Stimulated activated naive CD8-positive, alpha-beta T cell treated with anti-CD3 and anti-CD28 coated beads, Interleukin-15, amount 100 ng/mL, for 72 hours (primary cell): ENCODE results near the gene USP11.
A peak's percentile ranks its signal among the peaks of the same experiment; 100 is the strongest.

Experiments used
- ATAC-seq: fragments of 150-1000 bp; cut with Tn5 transposase; 2 replicates; pipeline ENCODE4 v1.10.0; 2021; ENCODE audit warnings: mild to moderate bottlenecking, moderate library complexity
- DNase-seq, 2 donors: peaks; one replicate each; pipeline ENCODE4 v3.0.0; 2021 to 2022
- H3K27ac Mint-ChIP-seq, 2 donors: one replicate each; pipeline ENCODE4 v1.8.0; 2022; ENCODE audit warnings: mild to moderate bottlenecking in 2 of 2, mixed read lengths in 2 of 2, moderate library complexity in 2 of 2
- H3K27me3 Mint-ChIP-seq: one replicate; pipeline ENCODE4 v1.8.0; 2022; ENCODE audit warnings: mixed read lengths
- H3K4me1 Mint-ChIP-seq: one replicate; pipeline ENCODE4 v1.8.0; 2022; ENCODE audit warnings: mild to moderate bottlenecking, mixed read lengths
- H3K4me3 Mint-ChIP-seq, 2 donors: one replicate each; pipeline ENCODE4 v1.8.0; 2022; ENCODE audit warnings: mild to moderate bottlenecking in 2 of 2, mixed read lengths in 2 of 2, moderate library complexity in 1 of 2
- H3K9me3 Mint-ChIP-seq, 2 donors: one replicate each; pipeline ENCODE4 v1.8.0; 2022; ENCODE audit warnings: mixed read lengths in 2 of 2

USP11 gene

DNA sequence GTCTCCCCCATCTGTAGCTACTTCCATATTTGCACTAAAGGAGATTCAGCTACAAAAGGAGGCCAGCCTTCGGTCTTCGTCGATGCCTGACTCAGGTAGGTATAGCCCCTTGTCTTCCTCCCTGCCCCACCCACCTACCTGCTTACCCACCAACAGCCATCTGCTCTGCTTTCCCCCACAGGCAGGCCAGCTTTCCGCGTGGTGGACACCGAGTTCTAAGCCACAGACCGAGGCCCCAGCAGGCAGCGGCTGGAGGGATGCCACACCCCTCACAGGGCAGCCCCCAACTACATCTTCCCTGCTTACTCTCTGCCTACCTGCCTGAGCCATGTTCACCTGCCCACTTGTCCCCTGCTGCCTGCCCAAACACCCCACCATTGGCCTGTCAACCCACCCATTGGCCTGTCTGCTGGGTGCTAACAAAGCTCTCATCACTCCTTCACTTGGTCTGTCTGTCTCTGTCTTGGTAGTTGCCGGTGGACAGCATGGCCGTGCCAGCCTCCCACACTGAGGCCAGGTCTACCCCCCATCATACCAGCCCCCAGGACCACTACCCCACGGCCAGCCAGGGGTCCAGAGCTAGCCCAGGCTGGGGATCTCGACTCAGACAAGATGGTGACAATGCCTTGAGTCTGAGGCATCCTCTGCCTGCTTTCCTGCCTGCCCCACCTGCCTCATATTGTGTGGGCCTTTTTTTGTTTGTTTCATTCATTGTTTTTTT is 4.1 kb upstream of the USP11 start:
- peaks cover 19% of the 10 kb centered on the region for H3K4me1 Mint-ChIP-seq
- peak overlapping the region in 1 of 2 donors; percentile 85 for H3K27ac Mint-ChIP-seq
- no peaks in the 10 kb centered on the region for H3K27me3 Mint-ChIP-seq
- DNase-seq (no peak), ATAC-seq (no peak)
- H3K4me3 Mint-ChIP-seq = no peak overlapping the region
- H3K9me3 Mint-ChIP-seq = no peaks in the 10 kb centered on the region

DNA sequence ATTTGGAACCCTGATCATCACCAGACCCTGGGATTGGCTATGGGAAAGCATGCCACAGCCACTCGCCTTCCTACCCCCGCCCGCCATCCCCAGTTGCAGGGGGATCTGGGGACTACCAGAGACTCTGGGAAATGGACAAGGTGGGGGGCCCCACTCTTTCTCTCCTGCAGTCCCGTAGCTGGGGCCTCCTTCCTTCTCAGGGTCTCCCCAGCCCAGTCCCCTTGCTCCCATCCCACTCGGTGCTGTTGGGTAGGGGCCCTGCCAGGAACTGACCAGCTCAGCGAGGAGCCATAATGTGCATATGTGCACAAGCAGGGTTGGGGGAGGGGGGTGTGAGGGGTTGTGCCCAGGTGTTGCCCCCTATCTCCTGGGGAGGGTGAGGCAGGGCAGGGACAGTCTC is 3.4 kb upstream of the USP11 start:
- peaks cover 14% of the 10 kb centered on the region for H3K4me1 Mint-ChIP-seq
- H3K4me3 Mint-ChIP-seq = no peak overlapping the region
- no peaks in the 10 kb centered on the region for H3K9me3 Mint-ChIP-seq
- no peaks in the 10 kb centered on the region for H3K27me3 Mint-ChIP-seq
- H3K27ac Mint-ChIP-seq = no peak overlapping the region
- ATAC-seq (no peak), DNase-seq (no peak)

DNA sequence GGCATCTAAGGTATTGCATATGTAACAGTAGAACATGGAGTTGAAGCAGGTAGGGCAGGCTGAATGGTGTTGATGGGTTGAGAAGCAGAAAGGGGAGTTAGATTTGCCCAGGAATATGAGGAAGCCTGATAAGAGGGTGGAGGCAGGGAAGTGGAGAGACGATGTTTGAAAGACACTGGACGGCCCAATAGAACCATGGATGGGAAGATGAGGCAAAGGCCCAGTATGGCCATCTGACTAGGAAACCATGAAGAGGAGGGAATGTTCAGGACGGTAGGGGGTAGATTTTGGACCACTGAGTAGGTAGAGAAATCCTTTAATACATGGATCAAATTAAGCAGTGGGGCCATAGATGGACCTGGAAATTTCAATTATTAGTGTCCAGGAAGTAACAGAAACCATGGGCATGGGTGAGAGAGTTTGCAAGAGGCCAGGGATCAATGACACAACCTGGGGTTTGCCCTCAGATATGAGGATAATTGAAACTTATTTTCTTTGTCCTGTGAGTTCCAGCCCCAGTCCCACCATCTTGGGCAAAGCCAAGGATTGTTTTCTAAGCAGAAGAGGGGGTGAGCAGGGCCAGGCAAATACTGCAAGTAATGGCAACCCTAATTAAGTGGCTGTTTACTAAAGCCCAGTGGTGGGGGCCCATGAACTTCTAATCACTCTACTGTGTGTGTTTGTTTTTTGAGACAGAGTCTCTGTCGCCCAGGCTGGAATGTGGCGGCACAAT is 2.5 kb upstream of the USP11 start:
- no peaks in the 10 kb centered on the region for H3K9me3 Mint-ChIP-seq
- no peaks in the 10 kb centered on the region for H3K27me3 Mint-ChIP-seq
- no peak for ATAC-seq
- H3K4me1 Mint-ChIP-seq = peaks cover 16% of the 10 kb centered on the region
- DNase-seq = no peak
- no peak overlapping the region for H3K27ac Mint-ChIP-seq
- H3K4me3 Mint-ChIP-seq = no peak overlapping the region

DNA sequence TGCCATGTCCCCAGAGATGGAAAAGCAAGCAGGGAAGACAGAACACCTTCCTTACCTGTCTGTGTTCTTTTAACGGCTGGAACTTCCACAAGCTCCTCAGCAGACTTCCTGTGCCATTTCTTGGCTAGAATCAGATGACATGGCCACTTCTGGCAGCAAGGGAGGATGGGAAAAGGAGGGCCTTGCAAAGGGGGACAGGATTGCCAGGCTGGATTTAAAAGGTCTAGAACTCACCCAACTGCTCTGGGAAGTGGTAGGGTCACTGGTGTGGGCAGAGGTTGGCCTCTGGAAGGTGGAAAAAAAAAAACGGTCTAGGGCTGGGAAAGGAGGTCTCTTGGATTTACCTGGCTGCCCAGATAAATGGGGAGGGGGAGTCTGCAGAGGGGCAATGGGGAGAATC is 1.6 kb upstream of the USP11 start:
- no peaks in the 10 kb centered on the region for H3K27me3 Mint-ChIP-seq
- ATAC-seq (no peak), DNase-seq (no peak)
- H3K4me1 Mint-ChIP-seq = peaks cover 24% of the 10 kb centered on the region
- H3K4me3 Mint-ChIP-seq = no peak overlapping the region
- H3K9me3 Mint-ChIP-seq = no peaks in the 10 kb centered on the region
- peak overlapping the region; percentile 50 to 69 for H3K27ac Mint-ChIP-seq

DNA sequence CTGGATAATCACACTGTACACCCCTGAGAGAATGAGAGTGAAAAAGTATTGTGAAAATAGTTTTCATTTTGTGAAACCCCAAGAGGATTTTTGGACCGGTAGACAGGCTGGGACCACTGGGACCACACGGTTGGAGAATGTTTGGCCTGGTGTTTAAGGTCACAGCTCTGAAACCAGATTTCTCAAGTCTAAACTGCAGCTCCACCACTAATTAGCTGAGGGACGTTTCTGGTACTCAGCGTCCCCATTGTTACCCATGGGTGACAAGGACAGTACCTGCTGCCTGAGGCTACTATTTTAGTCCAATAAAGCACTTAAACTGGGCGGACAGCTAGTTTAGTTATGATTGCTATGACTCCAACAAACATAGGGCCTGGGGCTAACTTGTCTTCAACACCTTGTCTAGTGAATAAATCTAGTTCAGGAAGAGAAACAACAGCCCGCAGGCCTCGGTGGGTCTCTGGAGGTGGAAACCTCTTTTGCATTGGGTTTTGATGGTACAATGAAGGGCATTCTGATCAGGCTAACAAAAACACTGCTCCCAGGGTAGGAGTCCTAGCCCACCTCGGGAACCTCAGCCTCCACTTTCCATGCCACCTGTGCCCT is 509 bp upstream of the USP11 start:
- ATAC-seq (no peak), DNase-seq (no peak)
- Mint-ChIP-seq H3K9me3 (no peaks in the 10 kb centered on the region), H3K4me1 (peaks cover 29% of the 10 kb centered on the region), H3K4me3 (peak overlapping the region; percentile 96 to 99), H3K27ac (peak overlapping the region; percentile 98 to 99), H3K27me3 (no peaks in the 10 kb centered on the region)

DNA sequence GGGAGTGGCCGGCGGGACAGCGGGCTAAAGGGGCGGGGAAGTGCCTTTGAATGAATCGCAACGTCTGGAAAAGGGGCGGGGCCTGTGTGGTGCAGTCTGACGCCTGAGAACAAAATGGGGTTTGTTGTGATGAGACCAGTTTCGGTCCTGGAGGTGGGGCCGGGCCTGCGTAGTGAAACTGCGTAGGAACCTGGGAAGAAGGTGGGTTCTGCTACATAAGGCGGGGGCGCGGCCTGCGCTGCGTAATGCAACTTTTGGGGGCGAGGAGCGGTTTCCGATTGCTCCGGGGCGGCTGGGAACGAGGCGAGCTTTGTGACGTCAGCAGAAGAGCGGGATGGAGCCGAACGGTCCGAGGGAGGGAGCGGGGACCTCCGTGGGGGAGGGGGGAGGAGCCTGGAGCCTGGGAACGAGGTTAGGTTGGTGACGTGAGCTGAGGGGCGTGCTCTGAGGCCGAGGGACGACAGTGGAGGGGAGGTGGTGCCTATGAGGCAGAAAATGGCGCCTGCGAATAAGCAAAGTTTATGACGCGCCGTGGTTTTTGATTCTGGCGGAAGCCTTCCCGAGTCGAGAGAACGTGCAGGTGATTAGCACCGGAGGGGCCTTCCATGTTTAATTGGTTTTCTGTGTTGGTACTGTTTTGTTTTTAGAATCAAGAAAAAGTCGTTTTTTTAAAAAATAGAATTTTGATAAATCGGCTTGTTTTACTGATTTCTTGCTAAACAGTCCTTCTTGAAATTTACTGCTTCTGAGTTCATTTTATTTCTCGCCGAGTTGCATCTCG is 714 bp downstream of the USP11 start:
- Mint-ChIP-seq H3K27ac (peak overlapping the region; percentile 98 to 99), H3K4me1 (peaks cover 34% of the 10 kb centered on the region), H3K9me3 (no peaks in the 10 kb centered on the region), H3K4me3 (peak overlapping the region; percentile 96 to 99), H3K27me3 (no peaks in the 10 kb centered on the region)
- ATAC-seq (peak; percentile 94), DNase-seq (peak; percentile 89 to 97)

DNA sequence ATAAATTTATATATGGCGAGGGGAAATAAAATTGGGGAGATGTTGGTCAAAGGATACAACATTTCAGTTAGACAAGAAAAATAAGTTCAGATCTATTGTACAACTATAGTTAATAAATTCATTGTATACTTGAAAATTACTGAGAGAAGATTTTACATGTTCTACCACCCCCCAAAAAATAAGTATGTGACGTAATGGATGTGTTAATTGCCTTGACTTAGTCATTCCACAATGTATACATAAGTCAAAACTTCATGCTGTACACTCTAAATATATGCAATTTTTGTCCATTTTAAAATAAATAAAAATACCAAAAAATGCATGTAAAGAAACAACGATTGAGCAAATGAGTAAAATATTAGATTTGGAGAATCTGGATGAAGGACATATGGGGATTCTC is 1.8 kb downstream of the USP11 start:
- peaks cover 34% of the 10 kb centered on the region for H3K4me1 Mint-ChIP-seq
- no peaks in the 10 kb centered on the region for H3K27me3 Mint-ChIP-seq
- ATAC-seq = no peak
- H3K27ac Mint-ChIP-seq = peak overlapping the region; percentile 80 to 88
- DNase-seq = no peak
- peak overlapping the region; percentile 57 to 96 for H3K4me3 Mint-ChIP-seq
- H3K9me3 Mint-ChIP-seq = no peaks in the 10 kb centered on the region

DNA sequence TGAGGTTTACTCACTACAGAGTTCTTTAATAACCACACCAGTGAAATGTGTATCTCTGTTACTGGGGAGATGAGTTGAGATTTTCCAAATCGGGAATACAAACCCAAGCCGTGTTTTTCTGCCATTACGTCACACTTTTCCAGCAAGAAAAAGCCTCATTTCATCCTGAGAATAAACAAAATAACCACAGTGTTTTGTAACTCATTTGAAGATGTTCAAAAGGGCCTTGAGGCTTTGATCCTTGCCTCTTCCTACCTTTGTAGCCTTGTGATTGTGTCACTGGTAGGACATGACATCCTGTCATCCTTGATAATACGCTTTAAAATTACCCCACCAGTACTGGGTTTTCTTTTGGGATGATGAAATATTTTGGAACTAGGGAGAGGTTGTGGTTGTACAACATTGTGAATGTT is 2.9 kb downstream of the USP11 start:
- H3K9me3 Mint-ChIP-seq = no peaks in the 10 kb centered on the region
- H3K27ac Mint-ChIP-seq = peak overlapping the region in 1 of 2 donors; percentile 89
- H3K4me3 Mint-ChIP-seq = peak overlapping the region; percentile 48 to 85
- DNase-seq = no peak
- ATAC-seq = no peak
- H3K4me1 Mint-ChIP-seq = peaks cover 29% of the 10 kb centered on the region
- H3K27me3 Mint-ChIP-seq = no peaks in the 10 kb centered on the region

DNA sequence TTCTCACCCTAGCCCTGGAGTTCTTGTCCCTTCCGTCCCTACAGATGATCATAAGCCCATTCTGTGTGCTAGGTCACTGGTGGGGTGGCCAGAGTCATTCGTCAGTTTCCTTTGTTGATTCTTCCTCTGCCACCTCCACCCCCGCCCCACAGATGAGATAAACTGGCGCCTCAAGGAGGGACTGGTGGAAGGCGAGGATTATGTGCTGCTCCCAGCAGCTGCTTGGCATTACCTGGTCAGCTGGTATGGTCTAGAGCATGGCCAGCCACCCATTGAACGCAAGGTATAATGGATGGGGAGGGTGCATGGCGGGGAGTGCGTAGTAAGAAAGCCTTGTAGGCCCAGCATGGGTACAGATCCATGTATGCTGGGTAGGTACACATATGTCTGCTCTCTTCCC is 6.4 kb downstream of the USP11 start:
- Mint-ChIP-seq H3K4me3 (no peak overlapping the region), H3K4me1 (peaks cover 20% of the 10 kb centered on the region), H3K9me3 (no peaks in the 10 kb centered on the region), H3K27me3 (no peaks in the 10 kb centered on the region), H3K27ac (no peak overlapping the region)
- no peak for ATAC-seq
- no peak for DNase-seq

DNA sequence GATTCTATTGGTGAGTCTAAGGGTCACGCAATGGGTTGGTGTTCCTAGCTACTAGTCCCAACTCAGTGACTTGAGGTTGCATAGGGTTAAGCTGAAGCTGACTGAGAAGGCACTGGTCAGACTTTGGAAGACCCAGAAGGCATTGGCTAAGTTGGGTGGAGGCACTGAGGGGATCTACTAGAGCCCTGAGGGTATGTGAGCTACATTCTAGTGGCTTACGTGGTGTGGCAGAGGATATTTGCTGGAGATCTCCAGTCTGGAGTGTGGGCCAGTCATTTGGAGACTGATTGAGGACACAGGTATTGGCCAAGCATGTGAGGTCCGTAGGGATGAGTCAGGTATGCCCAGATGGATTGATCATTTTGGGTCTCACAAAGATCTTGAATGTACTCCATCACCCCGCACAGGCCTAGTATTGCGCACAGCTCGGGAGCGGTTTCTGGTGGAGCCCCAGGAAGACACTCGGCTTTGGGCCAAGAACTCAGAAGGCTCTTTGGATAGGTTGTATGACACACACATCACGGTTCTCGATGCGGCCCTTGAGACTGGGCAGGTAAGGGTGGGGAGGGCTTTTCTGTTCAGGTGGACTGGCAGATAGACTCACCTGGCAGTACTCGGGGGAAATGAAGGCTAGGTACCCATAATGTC is 7.2 kb downstream of the USP11 start:
- peaks cover 20% of the 10 kb centered on the region for H3K4me1 Mint-ChIP-seq
- DNase-seq = no peak
- no peaks in the 10 kb centered on the region for H3K9me3 Mint-ChIP-seq
- ATAC-seq = no peak
- no peak overlapping the region for H3K4me3 Mint-ChIP-seq
- H3K27me3 Mint-ChIP-seq = no peaks in the 10 kb centered on the region
- H3K27ac Mint-ChIP-seq = no peak overlapping the region

DNA sequence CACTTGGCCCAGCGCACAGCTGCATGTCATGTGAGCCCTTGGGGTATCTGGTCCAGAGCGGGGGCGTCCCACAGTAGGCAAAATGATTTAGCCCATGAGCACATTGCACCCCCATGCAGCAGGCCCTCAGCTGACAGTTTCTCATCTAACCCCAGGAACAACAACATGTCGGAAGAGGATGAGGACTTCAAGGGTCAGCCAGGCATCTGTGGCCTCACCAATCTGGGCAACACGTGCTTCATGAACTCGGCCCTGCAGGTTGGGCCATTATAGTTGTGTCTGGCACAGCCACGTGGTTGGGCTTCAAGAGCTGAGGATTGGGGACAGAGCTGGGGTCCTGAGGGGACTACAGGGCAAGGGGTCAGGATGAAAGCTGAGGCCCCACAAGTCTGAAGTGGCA is 7.8 kb downstream of the USP11 start:
- Mint-ChIP-seq H3K4me3 (no peak overlapping the region), H3K27ac (no peak overlapping the region), H3K4me1 (peaks cover 15% of the 10 kb centered on the region), H3K27me3 (no peaks in the 10 kb centered on the region), H3K9me3 (no peaks in the 10 kb centered on the region)
- ATAC-seq = no peak
- DNase-seq = no peak

DNA sequence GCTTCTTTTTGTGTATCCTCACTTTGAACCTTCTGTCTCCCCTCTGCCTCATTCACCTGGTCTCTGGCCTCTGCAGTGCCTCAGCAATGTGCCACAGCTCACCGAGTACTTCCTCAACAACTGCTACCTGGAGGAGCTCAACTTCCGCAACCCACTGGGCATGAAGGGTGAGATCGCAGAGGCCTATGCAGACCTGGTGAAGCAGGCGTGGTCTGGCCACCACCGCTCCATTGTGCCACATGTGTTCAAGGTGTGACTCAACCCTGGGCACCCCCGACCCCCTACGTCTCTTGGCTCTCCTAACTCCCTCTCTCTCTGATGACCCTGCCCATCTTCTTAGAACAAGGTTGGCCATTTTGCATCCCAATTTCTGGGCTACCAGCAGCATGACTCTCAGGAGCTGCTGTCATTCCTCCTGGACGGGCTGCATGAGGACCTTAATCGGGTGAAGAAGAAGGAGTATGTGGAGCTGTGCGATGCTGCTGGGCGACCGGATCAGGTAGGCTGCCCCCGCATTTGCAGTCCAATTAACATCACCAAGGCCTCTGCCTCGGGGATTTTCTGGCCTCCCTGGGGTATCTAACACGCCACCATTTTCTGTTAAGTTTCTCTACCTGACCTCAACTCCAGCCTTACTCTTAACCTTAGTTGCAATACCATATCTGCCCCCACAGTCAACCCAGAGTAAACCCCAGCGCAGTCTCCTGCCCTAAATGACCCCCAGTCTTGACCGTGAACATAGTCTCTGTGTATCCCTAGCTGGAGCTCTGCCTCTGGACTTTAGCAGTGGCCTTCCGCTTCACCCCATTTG is 8.6 kb downstream of the USP11 start:
- peak overlapping the region in 1 of 2 donors; percentile 46 for H3K27ac Mint-ChIP-seq
- DNase-seq (no peak), ATAC-seq (no peak)
- no peak overlapping the region for H3K4me3 Mint-ChIP-seq
- peaks cover 10% of the 10 kb centered on the region for H3K4me1 Mint-ChIP-seq
- no peaks in the 10 kb centered on the region for H3K27me3 Mint-ChIP-seq
- H3K9me3 Mint-ChIP-seq = no peaks in the 10 kb centered on the region

DNA sequence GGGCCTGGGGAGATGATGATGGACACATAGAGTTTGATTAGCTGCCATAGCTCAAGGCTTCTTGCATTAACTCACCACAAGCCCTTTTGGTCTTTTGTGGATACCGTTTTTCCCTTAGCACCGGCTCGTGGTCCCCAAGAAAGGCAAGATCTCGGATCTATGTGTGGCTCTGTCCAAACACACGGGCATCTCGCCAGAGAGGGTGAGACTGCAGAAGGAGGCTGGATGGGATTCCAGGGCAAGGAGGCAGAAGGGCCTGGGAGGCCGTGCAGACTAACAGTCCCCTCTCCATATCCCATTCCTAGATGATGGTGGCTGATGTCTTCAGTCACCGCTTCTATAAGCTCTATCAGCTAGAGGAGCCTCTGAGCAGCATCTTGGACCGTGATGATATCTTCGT is 9.5 kb downstream of the USP11 start:
- ATAC-seq (no peak), DNase-seq (no peak)
- Mint-ChIP-seq H3K27ac (no peak overlapping the region), H3K4me1 (peaks cover 6% of the 10 kb centered on the region), H3K9me3 (no peaks in the 10 kb centered on the region), H3K27me3 (no peaks in the 10 kb centered on the region), H3K4me3 (no peak overlapping the region)

DNA sequence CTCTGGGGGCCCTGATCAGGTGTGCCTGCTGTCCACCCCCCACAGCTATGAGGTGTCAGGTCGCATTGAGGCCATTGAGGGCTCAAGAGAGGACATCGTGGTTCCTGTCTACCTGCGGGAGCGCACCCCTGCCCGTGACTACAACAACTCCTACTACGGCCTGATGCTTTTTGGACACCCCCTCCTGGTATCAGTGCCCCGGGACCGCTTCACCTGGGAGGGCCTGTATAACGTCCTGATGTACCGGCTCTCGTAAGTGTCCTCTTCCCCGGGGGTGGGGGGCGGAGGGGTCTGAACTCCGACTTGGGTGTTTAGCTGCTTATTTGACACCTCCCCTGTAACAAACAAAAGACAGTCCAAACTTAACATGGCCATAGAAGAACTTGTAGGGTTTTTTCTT is 10.5 kb downstream of the USP11 start:
- peaks cover 10% of the 10 kb centered on the region for H3K4me1 Mint-ChIP-seq
- no peak overlapping the region for H3K4me3 Mint-ChIP-seq
- no peaks in the 10 kb centered on the region for H3K27me3 Mint-ChIP-seq
- no peak overlapping the region for H3K27ac Mint-ChIP-seq
- no peaks in the 10 kb centered on the region for H3K9me3 Mint-ChIP-seq
- no peak for DNase-seq
- no peak for ATAC-seq
